GM21723 (cell line): ENCODE data around the gene RNASE12.
A peak's percentile ranks its signal among the peaks of the same experiment; 100 is the strongest.
"Not testable (repeated sequence)": the region's sequence is repeated elsewhere in the genome, so short reads cannot be mapped to it uniquely, and the experiment has no call there.

ENCODE experiments used
- ATAC-seq: cut with Tn5 transposase; IDR thresholded peaks from one replicate; pipeline ENCODE4 v1.9.1; 2021; ENCODE audit warnings: mild to moderate bottlenecking, moderate library complexity; ENCODE audit not compliant: unreplicated experiment

Gene RNASE12

DNA sequence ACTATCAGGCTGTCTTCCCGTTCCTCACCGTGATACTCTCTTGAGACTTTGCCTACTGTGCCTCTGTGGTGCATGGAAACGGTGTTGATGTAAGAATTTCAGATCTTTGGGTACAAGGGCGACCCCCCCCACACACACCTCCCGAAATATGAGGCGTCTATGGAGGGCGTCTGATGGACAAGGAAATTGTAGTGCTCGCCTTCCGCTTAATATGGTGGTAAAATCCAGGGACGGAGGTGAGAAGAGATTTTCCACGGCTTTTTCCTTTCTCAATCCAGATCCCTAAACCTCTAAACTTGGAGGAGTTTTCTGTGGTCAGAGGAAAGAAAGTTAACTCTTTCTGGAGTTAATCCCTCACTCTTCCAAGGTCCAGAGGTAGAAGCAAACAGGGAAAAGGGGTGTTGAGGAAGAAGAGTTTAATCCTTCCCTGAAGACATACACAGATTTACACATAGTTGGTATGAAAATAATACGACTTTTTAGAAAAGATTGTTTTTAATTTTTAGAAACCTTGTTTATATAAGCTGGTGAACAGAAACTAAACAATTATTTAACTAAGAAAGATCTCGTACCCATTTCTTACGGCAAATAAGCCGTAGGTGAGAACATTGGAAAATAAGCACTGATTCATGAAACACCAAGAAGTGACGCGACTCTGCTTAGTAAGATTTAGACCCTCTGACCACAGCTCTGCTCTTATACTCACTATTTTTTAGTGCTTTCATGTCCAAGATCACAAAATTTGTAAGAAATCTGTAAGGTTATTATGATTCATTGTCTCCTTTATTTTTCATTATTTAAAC is 23.1 kb upstream of the RNASE12 start:
- ATAC-seq, result peak; percentile 10

DNA sequence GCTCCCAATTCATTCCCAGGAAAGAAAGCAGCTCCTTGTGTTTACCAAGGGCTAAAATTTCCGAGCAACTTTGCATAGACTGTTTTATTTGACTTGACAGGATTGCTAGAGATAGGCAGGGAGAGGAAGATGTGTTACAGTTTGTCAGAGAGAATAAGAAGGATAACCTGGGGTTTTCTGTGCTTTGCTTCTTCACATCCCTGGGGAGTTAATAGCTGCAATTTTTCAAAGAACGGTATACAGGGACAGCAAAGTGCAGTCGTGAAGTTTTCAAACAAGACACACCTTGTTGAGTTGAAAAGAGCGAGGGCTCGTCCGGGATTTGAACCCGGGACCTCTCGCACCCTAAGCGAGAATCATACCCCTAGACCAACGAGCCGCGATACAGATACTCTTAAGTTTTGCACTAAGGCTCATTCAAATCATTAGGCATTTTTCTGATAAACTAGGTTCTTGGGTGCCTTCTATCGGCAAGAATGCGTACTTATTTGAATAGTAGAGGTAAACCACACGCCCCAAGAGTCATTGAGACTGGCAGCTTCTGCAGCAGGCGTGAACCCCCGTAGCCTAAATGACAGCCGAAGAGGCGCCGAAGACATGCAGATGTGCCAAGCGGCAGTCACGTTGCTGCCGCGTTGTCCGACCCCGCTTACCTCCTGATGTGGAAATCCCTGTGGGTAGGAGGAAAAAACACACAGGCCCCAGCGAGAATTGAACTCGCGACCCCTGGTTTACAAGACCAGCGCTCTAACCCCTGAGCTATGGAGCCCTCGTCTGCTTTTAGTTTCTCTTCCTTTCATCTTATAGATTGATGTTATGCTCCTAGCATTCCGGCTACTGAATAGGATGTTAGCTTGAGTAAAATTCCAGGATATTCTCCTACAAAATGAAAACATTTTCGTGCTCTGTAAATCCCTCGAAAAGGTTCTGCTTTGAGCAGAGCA is 22.2 kb upstream of the RNASE12 start:
- ATAC-seq, result peak; percentile 72

DNA sequence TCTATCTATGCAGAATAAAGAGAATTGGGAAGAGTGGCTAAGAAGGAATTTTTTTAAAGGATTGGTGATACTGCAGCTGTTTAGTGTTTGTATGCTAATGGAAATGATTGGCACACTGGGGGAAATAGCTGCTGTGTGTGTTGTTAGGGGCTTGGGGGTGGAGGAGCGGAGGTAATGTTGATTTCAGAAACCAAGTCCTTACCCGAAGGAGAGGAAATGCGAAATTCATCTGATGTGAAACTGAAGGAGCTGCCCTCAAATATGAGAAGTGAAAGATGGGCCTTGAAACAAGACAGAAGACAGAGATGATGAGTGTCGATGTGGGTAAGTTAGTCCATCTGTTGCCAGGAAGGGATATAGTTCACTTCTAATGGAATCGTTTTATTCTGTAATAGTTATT is 21.2 kb upstream of the RNASE12 start:
- ATAC-seq, result no peak

DNA sequence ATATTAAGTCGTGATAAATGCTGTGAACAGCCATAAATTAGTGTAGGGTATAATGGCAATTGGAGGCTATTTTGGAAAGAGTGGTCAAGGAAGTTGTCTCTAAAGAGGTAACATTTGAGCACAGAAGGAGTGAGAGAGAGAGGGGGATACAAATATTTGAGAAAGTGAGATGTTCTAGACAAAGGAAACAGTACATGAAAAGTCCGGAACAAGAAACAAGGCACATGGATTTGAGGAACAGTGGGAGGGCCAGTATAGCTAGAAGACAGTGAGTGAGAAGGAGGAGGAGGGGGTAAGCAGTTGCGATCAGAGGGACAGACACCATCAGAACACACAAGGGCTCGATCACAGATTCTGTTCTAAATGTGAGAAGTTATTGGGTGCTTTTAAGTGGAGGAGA is 20.1 kb upstream of the RNASE12 start:
- no peak for ATAC-seq

DNA sequence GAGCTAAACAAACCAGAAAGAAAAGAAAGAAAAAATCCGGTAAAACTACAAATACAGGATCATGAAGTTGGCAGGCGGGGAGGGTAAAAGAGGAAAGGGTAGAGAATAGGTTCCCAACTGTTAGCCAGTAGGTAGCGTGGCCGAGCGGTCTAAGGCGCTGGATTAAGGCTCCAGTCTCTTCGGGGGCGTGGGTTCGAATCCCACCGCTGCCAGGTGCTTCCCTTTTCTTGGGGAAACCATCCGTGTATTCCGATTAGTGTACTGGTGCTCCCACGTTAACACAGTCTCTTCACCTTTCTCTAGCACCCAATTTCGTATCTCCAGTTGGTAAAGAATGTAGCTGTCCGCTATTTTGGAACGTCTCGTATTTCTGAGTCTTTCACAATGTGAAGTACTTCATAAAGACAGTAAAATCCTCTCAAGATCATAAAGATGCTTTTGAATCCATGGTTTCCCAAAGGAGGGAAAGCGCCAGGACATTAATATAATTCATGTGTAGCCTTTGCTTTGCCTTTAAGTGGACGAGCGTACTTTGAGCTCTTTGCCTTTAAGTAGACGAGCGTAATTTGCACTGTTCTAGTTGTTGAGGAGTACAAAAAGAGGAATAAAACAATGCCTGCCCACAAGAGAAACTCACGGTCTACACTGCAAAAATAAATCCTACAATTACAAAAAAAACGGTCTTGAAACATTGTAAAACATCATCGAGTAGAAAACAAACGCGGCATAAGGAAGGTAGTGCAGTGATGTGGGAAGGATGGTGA is 19.0 kb upstream of the RNASE12 start:
- peak; percentile 10 for ATAC-seq

DNA sequence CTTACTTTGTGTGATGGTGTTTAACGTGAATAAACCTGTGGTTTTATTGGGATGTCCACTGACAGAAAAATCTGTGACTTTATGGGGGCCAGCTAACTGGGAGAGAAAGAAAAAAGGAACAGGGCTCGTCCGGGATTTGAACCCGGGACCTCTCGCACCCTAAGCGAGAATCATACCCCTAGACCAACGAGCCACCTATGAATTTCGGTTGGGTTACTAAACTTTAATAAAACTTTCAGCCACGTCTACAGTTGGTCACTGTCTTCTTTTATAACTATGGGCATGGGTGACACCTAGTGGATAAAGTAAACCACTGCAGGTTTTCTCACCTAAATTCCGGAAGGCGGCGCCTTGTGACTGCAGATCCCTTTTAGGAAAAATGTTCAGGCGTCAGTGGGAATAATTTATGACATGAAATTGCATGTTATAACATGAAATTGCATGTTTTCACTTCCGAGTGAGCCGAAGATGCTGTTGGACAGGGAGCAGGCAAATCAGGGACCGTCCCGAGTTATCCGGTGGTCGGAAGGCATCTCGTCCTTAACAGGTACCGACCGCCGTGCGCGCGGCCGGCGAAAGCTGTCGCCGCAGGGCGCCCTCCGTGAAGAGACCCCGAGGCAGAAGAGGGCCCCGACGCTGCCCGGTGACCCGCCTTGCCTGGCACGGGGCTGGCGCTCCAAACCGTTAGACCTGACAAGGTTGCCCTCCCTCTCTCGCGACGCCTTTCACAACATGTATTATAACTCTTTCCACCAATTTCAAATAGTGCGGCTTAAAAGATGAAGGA is 18.2 kb upstream of the RNASE12 start:
- ATAC-seq, result peak; percentile 15

DNA sequence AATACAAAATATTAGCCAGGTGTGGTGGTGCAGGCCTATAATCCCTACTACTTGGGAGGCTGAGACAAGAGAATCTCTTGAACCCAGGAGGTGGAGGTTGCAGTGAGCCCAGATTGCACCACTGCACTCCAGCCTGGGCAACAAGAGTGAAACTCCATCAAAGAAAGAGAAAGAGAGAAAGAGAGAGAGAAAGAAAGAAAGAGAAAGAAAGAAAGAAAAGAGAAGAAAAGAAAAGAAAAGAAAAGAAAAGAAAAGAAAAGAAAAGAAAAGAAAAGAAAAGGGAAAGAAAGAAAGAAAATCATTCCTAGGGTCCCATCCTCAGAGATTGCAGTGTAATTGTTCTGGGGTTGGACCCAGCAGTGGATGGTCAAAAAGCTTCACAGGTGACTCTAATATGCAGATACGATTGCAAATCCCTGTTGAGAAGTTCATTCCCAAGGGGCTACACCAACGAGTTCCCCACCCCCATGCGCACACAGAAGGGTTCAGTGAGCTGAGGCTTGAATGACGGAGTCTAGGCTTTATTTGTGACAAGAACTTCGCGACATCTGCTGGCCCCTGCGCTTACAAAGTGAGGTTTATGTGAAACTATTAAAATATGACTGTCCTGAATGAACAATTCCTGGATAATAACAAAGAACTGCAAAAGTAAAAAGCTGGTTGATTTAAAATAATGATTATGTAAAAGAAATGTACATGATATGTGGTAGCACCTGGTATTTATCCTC is 17.4 kb upstream of the RNASE12 start:
- ATAC-seq, result no peak

DNA sequence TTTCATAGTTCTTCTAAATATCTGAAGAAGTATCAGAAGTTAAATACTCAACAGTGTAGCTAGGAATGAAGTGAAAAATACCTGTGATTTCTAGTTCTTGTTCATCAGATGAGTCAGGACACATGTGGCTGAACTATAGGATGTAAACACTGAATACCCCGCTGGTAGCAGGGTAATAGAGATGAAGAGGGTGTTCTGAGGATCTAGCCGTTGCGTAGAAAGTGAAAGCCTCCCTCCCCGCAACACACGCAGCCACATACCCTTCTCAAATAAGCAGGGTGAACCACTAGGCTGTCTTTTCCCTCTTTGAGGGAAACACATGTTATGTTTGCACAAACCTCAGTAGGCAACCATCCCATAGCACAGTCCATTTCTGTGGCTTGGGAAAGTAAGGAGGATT is 16.4 kb upstream of the RNASE12 start:
- no peak for ATAC-seq

DNA sequence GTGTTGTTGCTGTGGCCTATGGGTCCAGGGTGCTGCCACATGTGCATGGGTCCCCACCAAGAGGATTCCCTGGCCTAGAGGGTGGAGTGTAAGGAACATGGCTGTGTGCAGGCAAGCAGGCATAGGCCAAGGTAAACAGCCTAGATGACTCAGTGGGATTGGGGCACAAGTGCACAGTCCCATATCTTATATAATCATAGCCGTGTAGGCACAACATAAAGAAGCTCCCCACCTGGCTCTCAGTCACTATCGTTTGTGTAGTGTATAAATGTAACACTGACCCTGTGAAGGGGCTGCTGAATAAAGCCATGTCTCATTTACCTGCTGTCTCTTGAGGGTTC is 15.7 kb upstream of the RNASE12 start:
- no peak for ATAC-seq

DNA sequence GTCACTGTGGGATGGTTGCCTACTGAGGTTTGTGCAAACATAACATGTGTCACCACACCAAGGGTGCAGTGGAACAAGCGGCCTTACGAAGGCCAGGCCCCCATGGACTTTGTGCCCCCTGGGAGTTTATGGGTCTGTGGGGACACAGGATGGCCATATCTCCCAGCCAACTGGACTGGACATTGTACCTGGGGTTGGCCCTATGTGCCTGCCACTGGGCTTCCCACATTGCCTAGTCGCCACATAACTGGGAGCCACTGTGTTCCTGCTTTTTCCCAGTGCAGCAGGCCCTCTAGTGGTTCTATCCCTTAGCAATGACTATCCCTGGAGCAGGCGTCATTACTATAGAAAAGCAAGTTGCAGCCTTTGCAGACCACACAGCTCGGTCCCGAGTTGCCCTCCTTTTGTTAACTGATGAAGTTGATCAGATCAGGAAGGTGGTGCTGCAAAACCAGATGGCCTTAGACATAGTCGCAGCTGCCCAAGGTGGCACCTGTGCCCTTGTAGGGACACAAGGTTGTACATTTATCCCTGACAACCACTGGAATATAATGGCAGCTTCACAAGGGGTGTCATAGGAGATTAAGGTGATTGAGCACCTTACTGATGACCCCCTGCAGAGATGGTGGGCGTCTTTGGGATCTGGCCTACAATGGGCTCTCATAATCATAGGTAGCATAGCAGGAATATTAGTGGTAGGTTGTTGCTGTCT is 15.2 kb upstream of the RNASE12 start:
- ATAC-seq, result no peak

DNA sequence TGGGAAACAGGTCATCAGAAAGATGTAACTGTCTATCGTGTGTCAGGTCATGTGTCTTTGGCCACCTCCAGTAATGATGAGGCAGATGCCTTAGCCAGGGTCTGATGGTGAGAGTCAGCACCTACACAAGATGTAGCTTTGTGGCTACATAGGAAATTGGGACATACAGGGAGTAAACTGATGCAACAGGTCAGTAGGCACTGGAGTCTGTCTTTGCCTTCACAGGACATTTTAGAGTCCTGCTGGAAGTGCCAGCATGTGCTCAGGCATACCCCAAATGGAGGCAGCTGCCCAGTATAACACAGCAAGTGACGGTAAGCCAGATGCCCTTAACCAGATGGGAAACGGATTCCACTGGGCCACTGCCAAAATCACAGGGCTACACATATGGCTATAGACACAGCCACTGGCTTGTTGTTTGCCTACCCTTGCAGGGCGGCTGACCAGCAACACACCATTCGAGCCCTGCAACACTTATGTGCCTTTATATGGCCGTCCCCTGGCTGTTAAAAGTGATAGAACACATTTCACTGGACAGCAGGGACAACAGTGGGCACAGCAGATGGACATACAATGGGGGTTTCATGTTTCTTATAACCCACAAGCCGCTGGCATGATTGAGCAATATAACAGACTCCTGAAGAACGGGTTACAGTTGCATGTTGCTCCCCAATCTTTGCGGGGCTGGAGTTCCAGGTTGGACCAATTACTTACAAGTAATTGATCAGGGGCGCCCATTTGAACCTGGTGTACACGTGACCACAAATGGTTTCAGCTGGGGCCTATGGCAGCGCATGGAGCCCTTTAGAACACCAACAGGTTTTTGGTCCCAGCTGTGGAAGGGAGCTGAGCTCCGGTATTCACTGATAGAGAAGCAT is 12.9 kb upstream of the RNASE12 start:
- ATAC-seq, result no peak

DNA sequence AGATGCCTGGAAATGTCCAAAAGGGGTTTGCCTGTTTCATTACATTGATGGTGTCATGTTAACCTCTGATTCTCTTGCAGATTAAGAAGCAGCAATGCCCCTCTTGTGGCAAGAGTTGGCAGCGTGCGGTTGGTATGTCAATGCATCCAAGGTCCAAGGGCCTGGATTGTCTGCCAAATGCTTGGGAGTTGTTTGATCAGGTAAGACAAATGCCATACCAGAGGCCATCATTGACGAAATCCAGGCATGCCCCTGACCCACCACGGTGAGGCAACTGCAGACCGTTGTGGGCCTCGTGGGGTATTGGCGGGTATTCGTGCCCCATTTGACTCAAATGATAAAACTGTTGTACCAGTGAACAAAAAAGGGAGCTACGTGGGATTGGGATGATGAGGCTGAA is 11.4 kb upstream of the RNASE12 start:
- ATAC-seq, result no peak

DNA sequence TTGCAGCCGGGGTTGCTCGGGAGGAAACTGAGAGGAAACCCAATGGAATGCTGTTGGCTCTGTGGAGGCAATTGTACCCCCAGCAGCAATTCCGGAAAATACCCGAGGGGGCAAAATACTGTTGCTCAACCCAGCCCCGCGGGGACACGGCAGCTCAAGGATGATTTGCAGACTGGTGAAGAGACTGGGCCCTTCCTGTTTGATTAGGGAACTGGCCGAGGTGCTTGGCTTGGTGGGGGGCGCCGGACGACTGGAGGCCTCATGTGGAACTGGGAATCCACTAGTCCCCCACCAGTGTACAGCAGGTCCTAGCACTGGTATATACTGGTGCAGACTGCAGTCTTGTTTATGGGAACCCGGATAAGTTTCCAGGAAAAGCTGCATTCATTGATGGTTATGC is 10.3 kb upstream of the RNASE12 start:
- no peak for ATAC-seq

DNA sequence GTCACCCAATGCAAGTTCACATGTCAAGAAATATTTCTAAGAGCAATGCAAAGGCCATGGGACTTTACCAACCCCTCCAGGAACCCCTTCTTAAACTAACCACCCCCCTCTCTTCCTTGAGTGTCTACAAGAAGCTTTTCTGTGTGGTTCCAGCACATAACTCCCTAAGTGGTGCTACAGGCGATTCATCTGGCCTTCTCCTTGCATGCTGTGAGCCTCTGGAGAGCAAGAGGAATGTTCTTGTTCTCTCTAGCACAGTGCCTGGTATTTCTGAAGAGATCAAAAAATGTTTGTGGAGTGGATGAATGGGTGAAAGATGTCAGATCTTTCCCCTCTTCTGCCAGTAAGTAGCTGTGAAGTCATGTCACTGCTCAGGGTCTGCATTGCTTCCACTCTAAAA is 5.9 kb upstream of the RNASE12 start:
- ATAC-seq, result no peak

DNA sequence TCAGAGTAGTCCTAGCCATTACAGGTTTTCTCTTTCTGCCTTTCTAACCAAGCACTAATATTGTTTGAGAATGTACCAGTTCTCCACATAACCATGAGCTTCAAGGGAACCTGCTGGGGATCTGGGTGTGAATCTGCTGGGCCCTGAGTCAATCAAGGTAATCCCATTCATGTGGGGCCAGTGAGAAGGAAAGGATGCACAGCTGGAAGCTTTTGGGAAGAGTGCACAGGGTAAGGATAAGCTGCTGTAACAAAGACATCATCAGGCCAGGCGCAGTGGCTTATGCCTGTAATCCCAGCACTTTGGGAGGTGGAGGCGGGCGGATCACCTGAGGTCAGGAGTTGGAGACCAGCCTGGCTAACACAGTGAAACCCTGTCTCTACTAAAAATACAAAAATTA is 4.5 kb upstream of the RNASE12 start:
- not testable (repeated sequence) for ATAC-seq

DNA sequence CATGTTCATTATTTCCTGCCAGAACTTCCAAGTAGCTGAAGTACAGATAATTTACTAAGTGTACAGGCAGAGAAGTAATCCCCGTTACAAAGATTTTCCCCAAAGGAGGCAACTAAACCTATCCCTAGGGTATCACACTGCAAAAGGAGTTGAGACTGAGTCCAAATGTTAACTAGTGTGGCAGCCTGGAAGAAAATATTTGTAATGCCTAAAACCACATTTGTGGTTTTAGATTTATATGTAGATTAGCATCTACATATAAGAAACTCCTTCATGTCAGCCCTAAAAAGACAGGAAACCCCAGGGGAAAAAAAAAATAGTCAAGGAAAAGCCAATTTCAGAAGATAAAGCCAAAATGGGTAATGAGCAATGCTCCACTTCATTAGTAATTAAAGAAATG is 1.4 kb upstream of the RNASE12 start:
- no peak for ATAC-seq

DNA sequence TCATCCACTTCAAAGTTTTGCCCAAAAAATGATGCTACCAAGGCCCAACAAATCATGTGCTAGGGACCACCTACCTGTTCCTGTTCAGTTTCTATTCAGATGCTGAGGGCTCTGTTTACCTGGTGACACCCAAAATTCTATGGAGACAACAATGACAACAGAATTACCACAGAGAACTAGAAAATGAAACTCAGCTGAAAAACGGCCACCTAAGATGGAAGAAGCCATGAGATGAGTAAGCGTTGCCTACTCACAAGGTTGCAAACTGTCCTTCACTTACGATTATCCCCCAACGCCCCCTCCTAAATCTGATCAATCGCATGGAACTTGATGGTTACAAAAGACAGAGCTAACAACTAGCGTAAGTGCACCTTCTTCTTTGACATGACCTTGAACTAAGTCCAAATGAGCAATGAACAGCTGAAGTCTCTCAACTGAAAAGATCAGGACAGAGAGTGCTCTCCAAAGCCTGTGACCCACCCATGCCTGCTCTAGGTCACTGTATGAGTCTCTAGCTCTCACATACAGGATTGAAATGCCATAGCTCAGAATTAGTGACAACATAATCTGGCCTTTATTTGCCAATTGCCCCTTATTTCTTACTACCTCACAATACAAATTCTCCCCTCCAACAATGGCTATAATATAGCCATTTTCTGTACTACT is 3.6 kb downstream of the RNASE12 start, which contains the start of gene RNASE11:
Gene RNASE11 (minus strand): TSS at position 513 of the 666 bp plus-strand sequence.
- no peak for ATAC-seq

DNA sequence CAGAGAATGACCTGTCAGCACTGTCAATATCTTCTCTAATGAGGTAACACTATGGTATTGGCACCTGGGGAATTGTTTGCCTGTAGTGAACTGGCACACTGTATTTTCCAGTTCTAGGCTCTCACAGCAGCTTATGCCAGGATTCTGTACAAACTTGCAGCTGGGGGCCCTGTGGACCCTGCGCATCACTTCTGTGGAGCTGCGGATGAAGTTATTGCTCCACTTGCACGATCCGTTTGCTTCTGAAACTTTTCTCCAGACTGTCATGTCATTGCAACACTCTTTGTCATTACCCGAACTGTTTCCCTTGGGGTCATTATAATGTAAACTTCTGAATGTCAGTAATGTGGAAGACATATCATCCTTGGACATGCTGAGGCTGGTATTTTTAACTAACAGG is 7.3 kb downstream of the RNASE12 start:
- ATAC-seq, result no peak
